Ovary (tissue), 9 donors: Measurements from ENCODE around the gene FAM180B. TPM values are rescaled to one million over a fixed set of nuclear protein-coding genes. Genes with fewer than 3 reads are reported as not detected.
"Not testable (repeated sequence)": the region's sequence is repeated elsewhere in the genome, so short reads cannot be mapped to it uniquely, and the experiment has no call there.

Experiments used
- DNase-seq, 5 donors: peaks; one replicate each; pipeline ENCODE4 v3.0.0-alpha.2; 2019 to 2020
- H3K27ac ChIP-seq, 2 donors: fragments of 200-600 bp; one replicate each; pipeline versions ENCODE4 v1.5.1 to v1.8.0; 2019 to 2022
- H3K27me3 ChIP-seq: fragments of 200-600 bp; one replicate; pipeline ENCODE4 v1.8.0; 2022
- H3K36me3 ChIP-seq: fragments of 200-600 bp; sonication (generic); one replicate; pipeline ENCODE4 v1.5.1; 2019
- H3K4me1 ChIP-seq: one replicate; pipeline ENCODE4 v1.8.1; 2013; ENCODE audit warnings: mild to moderate bottlenecking, moderate library complexity; ENCODE audit not compliant: insufficient read depth
- H3K4me3 ChIP-seq: fragments of 200-600 bp; sonication (generic); one replicate; pipeline ENCODE4 v1.5.1; 2017
- H3K9me3 ChIP-seq, 2 donors: fragments of 200-600 bp in 1 of 2; sonication (generic) in 1 of 2; one replicate each; pipeline versions ENCODE4 v1.5.1 to v1.8.1; 2013 to 2019; ENCODE audit warnings: mild to moderate bottlenecking in 1 of 2, moderate library complexity in 1 of 2
- EP300 ChIP-seq: sonication (generic); formaldehyde crosslinking; IDR thresholded peaks from one replicate; pipeline ENCODE4 v1.6.1; 2017; ENCODE audit warnings: antibody characterized with exemption
- POLR2A ChIP-seq: fragments of 450-650 bp; IDR thresholded peaks from one replicate; pipeline ENCODE4 v1.6.1; 2017; ENCODE audit warnings: antibody characterized with exemption, mild to moderate bottlenecking, moderate library complexity
- WGBS, 3 donors: extraction: QIAGEN DNeasy Blood & Tissue Kit in 1 of 3; methylation state at CpG; one replicate each; pipeline versions ENCODE4 v1.1.5 to v1.1.7; 2013 to 2017; 5-methylcytosine and 5-hydroxymethylcytosine counted together
- intact Hi-C, 4 donors: fragments of 100-400 bp; cut with DNase I; formaldehyde crosslinking; loops; one replicate each; pipeline versions ENCODE4 v1.11.0 to v1.15.1; 2022 to 2023
- polyA plus RNA-seq, 2 donors: library from polyadenylated mRNA; stranded (reverse); fragments of 200-250 nt in 1 of 2; fragments of 350-450 nt in 1 of 2; fragmentation: Illumina TruSeq in 1 of 2; extraction: RNeasy Lipid Tissue Mini Kit (QIAGEN cat#74804) in 1 of 2; gene quantifications; one replicate each; pipeline ENCODE4 v1.2.3, GENCODE V29; 2013 to 2014
- total RNA-seq, 7 donors: library from RNA; depleted of rRNA in 2 of 7; stranded (reverse); fragments of >200 nt in 2 of 7; fragmentation: NEBNext Ultra II Directional in 3 of 7; extraction: Animal tissue kit (Norgen Biotek cat#: 25700) in 3 of 7; gene quantifications; one replicate each; pipeline versions ENCODE4 v1.1.0 to v1.2.4, GENCODE V29; 2016 to 2023
- TF ChIP-seq, protein P1 (sequence below), 3 donors: fragments of 450-650 bp in 2 of 3; fragments of 200-600 bp in 1 of 3; IDR thresholded peaks; one replicate each; pipeline versions ENCODE4 v1.5.1 to v1.8.0; 2016 to 2022; ENCODE audit warnings: antibody characterized with exemption in 3 of 3, mild to moderate bottlenecking in 1 of 3
- donor health status: DM: no; HTN: no; CAD: no; lungs with moderate emphysema.
- donor health status: DM: no; HTN: no; CAD: no.
- donor health status: Bipolar disorder and iron deficiency.
- donor health status: DM: yes; HTN: yes; CAD: no.
- donor health status: DM: no; HTN: no; CAD: no.
- donor health status: DM: yes; HTN: yes; CAD: no.

FAM180B gene
- total and polyA plus RNA-seq, 9 donors = 0.62 TPM; not detected in 8

DNA sequence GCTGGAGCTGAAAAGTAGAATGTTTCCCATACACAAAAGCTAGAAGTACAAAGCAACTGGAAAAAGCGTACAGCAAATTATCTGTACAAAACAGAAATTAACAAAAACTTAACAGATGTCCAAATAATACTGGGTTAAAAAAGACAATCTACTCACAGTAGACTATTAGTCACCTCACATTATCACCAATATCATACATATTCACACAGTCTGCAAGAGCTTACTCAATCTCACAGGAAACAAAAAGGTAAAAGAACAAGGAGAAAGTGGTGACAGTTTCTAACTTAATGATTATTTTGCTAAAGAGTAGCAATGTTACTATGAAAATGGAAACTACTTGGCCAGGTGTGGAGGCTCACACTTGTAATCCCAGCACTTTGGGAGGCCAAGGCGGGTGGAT, 45.4 kb upstream of the FAM180B start:
- intact Hi-C loops = loop anchor here in 1 of 4 donors (10.0 kb wide), 1 partner anchor 56 kb away; no protein-coding TSS in a partner anchor
- TF ChIP-seq, protein P1, sequence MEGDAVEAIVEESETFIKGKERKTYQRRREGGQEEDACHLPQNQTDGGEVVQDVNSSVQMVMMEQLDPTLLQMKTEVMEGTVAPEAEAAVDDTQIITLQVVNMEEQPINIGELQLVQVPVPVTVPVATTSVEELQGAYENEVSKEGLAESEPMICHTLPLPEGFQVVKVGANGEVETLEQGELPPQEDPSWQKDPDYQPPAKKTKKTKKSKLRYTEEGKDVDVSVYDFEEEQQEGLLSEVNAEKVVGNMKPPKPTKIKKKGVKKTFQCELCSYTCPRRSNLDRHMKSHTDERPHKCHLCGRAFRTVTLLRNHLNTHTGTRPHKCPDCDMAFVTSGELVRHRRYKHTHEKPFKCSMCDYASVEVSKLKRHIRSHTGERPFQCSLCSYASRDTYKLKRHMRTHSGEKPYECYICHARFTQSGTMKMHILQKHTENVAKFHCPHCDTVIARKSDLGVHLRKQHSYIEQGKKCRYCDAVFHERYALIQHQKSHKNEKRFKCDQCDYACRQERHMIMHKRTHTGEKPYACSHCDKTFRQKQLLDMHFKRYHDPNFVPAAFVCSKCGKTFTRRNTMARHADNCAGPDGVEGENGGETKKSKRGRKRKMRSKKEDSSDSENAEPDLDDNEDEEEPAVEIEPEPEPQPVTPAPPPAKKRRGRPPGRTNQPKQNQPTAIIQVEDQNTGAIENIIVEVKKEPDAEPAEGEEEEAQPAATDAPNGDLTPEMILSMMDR (IDR thresholded peaks at IDR 0.05) = no peak
- TF ChIP-seq EP300 (no peak), POLR2A (no peak)

GRCh38 chr11:47545298-47545697, 41.2 kb upstream of the FAM180B start:
- DNase-seq = no peak
- 95 to 97% (median 95%) methylated on average over 6 of the region's 6 CpGs for WGBS, 3 donors
- Histone ChIP-seq H3K27me3 (no peaks in the 10 kb centered on the region), H3K4me3 (no peak overlapping the region), H3K4me1 (peaks cover 8% of the 10 kb centered on the region), H3K36me3 (no peaks in the 10 kb centered on the region), H3K9me3 (no peaks in the 10 kb centered on the region), H3K27ac (no peak overlapping the region)
- TF ChIP-seq, protein P1 (IDR thresholded peaks at IDR 0.05) = no peak
- TF ChIP-seq EP300 = no peak
- TF ChIP-seq POLR2A = no peak
- intact Hi-C loops = loop anchor here in 1 of 4 donors (10.0 kb wide), 1 partner anchor 60 kb away; no protein-coding TSS in a partner anchor

More for the DNA sequence above, 45.4 kb upstream of the FAM180B start:
- Histone ChIP-seq H3K9me3 (no peaks in the 10 kb centered on the region), H3K27ac (no peak overlapping the region), H3K36me3 (no peaks in the 10 kb centered on the region), H3K4me1 (peaks cover 13% of the 10 kb centered on the region), H3K4me3 (no peak overlapping the region), H3K27me3 (no peaks in the 10 kb centered on the region)
- DNase-seq = no peak
- WGBS, 3 donors = 74 to 86% (median 81%) methylated on average over 2 of the region's 2 CpGs

- WGBS, 3 donors = 88 to 100% (median 96%) methylated on average over 7 of the region's 7 CpGs
- not testable (repeated sequence) for H3K9me3 ChIP-seq, H3K27ac ChIP-seq, H3K36me3 ChIP-seq, H3K4me1 ChIP-seq, DNase-seq, H3K27me3 ChIP-seq, H3K4me3 ChIP-seq
- intact Hi-C loops = loop anchor here in 1 of 4 donors (10.0 kb wide), 1 partner anchor 61 kb away; no protein-coding TSS in a partner anchor
Measured at GRCh38 chr11:47546274-47546673, 40.2 kb upstream of the FAM180B start.

- Histone ChIP-seq H3K36me3 (no peaks in the 10 kb centered on the region), H3K27me3 (no peaks in the 10 kb centered on the region), H3K27ac (no peak overlapping the region), H3K9me3 (no peaks in the 10 kb centered on the region), H3K4me1 (peaks cover 14% of the 10 kb centered on the region), H3K4me3 (no peak overlapping the region)
- intact Hi-C loops = no loop called here
- peak in 1 of 5 donors; percentile 10 for DNase-seq
- TF ChIP-seq EP300 = no peak
- TF ChIP-seq POLR2A = no peak
- TF ChIP-seq, protein P1 (IDR thresholded peaks at IDR 0.05) = no peak
- 81 to 88% (median 87%) methylated on average over 10 of the region's 10 CpGs for WGBS, 3 donors
Measured at GRCh38 chr11:47550288-47551047, 36.0 kb upstream of the FAM180B start.

DNA sequence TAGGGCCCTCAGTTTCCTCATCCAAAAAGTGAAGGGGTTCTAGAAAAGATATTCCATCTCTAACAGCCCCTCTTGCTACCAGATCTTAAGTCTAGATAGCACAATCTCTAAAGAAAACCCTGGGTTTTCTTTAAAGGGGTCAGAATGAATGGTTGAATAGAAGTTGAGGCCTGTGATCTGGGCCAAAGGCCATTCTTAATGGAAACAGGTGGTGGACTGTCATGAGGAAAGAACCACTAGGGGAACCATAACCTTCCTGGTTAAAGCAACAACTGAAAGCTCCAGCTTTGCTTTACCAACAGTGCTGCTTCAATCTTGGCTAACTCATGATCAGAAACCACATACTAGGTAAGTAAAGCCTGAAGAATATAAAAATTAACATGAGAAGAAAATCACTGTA, 35.4 kb upstream of the FAM180B start:
- intact Hi-C loops = no loop called here
- H3K9me3 ChIP-seq = no peaks in the 10 kb centered on the region
- TF ChIP-seq, protein P1 (IDR thresholded peaks at IDR 0.05) = no peak
- TF ChIP-seq EP300 (no peak), POLR2A (no peak)
- H3K27me3 ChIP-seq = no peaks in the 10 kb centered on the region
- H3K36me3 ChIP-seq = no peaks in the 10 kb centered on the region
- no peak overlapping the region for H3K4me3 ChIP-seq
- H3K27ac ChIP-seq = no peak overlapping the region
- DNase-seq = no peak
- peaks cover 14% of the 10 kb centered on the region for H3K4me1 ChIP-seq
